Measurements from ENCODE around the gene SHC2.

GRCh38 chr19:410243-410781 is 50.5 kb downstream of the SHC2 start:
- TF ChIP-seq, protein P1, sequence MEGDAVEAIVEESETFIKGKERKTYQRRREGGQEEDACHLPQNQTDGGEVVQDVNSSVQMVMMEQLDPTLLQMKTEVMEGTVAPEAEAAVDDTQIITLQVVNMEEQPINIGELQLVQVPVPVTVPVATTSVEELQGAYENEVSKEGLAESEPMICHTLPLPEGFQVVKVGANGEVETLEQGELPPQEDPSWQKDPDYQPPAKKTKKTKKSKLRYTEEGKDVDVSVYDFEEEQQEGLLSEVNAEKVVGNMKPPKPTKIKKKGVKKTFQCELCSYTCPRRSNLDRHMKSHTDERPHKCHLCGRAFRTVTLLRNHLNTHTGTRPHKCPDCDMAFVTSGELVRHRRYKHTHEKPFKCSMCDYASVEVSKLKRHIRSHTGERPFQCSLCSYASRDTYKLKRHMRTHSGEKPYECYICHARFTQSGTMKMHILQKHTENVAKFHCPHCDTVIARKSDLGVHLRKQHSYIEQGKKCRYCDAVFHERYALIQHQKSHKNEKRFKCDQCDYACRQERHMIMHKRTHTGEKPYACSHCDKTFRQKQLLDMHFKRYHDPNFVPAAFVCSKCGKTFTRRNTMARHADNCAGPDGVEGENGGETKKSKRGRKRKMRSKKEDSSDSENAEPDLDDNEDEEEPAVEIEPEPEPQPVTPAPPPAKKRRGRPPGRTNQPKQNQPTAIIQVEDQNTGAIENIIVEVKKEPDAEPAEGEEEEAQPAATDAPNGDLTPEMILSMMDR (IDR thresholded peaks at IDR 0.05) = no peak
- TF ChIP-seq POLR2A (IDR thresholded peaks at IDR 0.05) (no peak), EP300 (IDR thresholded peaks at IDR 0.05) (no peak)
